ACC112 (cell line): ENCODE measurements around the gene MAPK9.

ENCODE experiments used
- H2AFZ ChIP-seq: fragments of 200-600 bp; sonication (generic); one replicate; pipeline ENCODE4 v1.6.0; 2017; ENCODE audit warnings: antibody characterized with exemption, low read length; ENCODE audit not compliant: unreplicated experiment
- H3K27ac ChIP-seq: fragments of 200-600 bp; sonication (generic); 2 replicates; pipeline ENCODE4 v1.5.1; 2014; ENCODE audit warnings: low read depth, mild to moderate bottlenecking, antibody characterized with exemption, low read length, moderate library complexity
- H3K27me3 ChIP-seq: fragments of 200-600 bp; sonication (generic); 2 replicates; pipeline ENCODE4 v1.6.1; 2014; ENCODE audit warnings: mild to moderate bottlenecking, antibody characterized with exemption, low read length, moderate library complexity, mixed read lengths; ENCODE audit not compliant: insufficient read depth
- H3K36me3 ChIP-seq: fragments of 200-600 bp; sonication (generic); 2 replicates; pipeline ENCODE4 v1.6.1; 2016; ENCODE audit warnings: mild to moderate bottlenecking, antibody characterized with exemption, low read length, moderate library complexity, mixed read lengths; ENCODE audit not compliant: insufficient read depth
- H3K4me1 ChIP-seq: fragments of 200-600 bp; sonication (generic); one replicate; pipeline ENCODE4 v1.6.1; 2016; ENCODE audit warnings: low read length, mixed read lengths; ENCODE audit not compliant: insufficient read depth, unreplicated experiment, control insufficient read depth
- H3K4me3 ChIP-seq: fragments of 200-600 bp; sonication (generic); 2 replicates; pipeline ENCODE4 v1.5.1; 2014; ENCODE audit warnings: mild to moderate bottlenecking, low read depth, low read length
- H3K79me2 ChIP-seq: fragments of 200-600 bp; sonication (generic); one replicate; pipeline ENCODE4 v1.6.0; 2016; ENCODE audit warnings: low read length; ENCODE audit not compliant: control insufficient read depth, unreplicated experiment, insufficient read depth

MAPK9 gene

GRCh38 chr5:180294411-180294810, 2.5 kb upstream of the MAPK9 start:
- no peaks in the 10 kb centered on the region for H3K36me3 ChIP-seq
- H3K4me1 ChIP-seq = peaks cover 13% of the 10 kb centered on the region
- no peak overlapping the region for H3K4me3 ChIP-seq
- no peaks in the 10 kb centered on the region for H3K27me3 ChIP-seq
- no peak overlapping the region for H2AFZ ChIP-seq
- peaks cover 20% of the 10 kb centered on the region for H3K79me2 ChIP-seq
- no peak overlapping the region for H3K27ac ChIP-seq

DNA sequence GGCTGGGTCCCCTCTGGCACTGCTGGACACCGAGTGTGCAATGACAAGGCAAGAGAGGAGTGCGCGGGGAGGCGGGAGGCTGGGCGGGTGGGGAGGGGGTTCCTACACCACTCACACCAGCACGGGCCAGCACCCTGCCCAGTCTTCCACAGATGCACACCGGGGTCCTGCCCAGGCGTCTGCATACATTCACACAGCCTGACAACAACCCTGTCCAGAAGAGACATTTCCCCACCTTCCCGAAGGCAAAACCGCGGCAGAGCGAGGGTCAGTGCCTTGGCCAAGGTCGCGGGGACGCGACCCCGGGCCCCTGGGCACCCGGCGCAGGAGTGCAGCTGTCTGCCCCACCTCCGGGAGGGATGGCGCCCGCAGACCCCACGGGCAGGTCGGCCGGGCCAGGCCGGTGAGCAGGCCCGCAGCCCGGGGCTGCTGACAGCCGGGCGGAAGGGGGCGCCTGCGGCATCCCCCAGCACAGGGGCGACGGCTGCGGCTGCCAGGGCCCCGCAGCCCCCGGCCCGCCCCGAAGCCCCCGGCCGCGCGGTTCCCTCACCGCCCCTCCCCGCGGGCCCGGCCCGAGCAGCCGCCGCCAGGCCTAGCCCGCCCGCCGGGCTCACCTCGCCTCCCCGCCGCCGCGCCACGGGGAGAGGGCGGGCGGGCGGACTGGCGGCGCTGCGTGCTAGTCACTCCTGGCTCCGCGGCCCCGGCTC, 496 bp downstream of the MAPK9 start:
- H3K79me2 ChIP-seq = peaks cover 36% of the 10 kb centered on the region
- H3K4me1 ChIP-seq = peaks cover 13% of the 10 kb centered on the region
- no peak overlapping the region for H3K27ac ChIP-seq
- 0 out of 2 replicates have a peak, but pooled peaks cover 4% of the 10 kb centered on the region for H3K36me3 ChIP-seq
- peak overlapping the region; percentile 89 for H3K4me3 ChIP-seq
- H3K27me3 ChIP-seq = no peaks in the 10 kb centered on the region
- peak overlapping the region; percentile 77 for H2AFZ ChIP-seq

GRCh38 chr5:180290568-180291233, 1.2 kb downstream of the MAPK9 start:
- Histone ChIP-seq H3K36me3 (0 out of 2 replicates have a peak, but pooled peaks cover 4% of the 10 kb centered on the region), H3K27me3 (no peaks in the 10 kb centered on the region), H3K4me1 (peaks cover 13% of the 10 kb centered on the region), H2AFZ (no peak overlapping the region), H3K4me3 (peak overlapping the region; percentile 89), H3K79me2 (peaks cover 36% of the 10 kb centered on the region), H3K27ac (no peak overlapping the region)

- Histone ChIP-seq H3K4me1 (peaks cover 13% of the 10 kb centered on the region), H3K27ac (no peak overlapping the region), H3K27me3 (no peaks in the 10 kb centered on the region), H3K36me3 (peaks cover 9% of the 10 kb centered on the region; the same call in 1 of the 2 replicates), H3K4me3 (no peak overlapping the region), H3K79me2 (peaks cover 38% of the 10 kb centered on the region), H2AFZ (no peak overlapping the region)
Measured at GRCh38 chr5:180289966-180290365, 1.9 kb downstream of the MAPK9 start.

DNA sequence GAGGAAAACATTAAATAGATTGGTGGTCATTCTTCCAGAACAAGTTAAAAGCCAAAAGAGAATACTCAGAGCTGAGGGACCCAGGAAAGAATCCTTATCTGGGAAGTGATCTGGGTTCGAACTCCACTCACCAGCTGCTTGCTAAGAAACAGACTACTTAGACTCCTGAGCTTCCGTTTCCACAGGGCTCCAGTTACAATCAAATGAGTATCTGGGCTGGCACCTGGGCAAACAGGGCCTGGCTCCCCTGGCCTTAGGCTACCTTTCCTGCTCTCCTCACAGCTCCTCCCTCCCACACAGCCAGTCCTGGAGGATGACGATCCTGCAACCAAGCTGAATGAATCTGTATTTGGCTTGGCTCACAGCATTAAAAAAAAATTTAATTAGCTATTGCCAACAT, 2.5 kb downstream of the MAPK9 start:
- Histone ChIP-seq H3K4me3 (no peak overlapping the region), H3K4me1 (peaks cover 13% of the 10 kb centered on the region), H2AFZ (no peak overlapping the region), H3K36me3 (peaks cover 12% of the 10 kb centered on the region; the same call in 1 of the 2 replicates), H3K27ac (no peak overlapping the region), H3K27me3 (no peaks in the 10 kb centered on the region), H3K79me2 (peaks cover 38% of the 10 kb centered on the region)

- Histone ChIP-seq H3K79me2 (peaks cover 42% of the 10 kb centered on the region), H3K4me1 (peaks cover 9% of the 10 kb centered on the region), H3K36me3 (peaks cover 12% of the 10 kb centered on the region; the same call in 1 of the 2 replicates), H2AFZ (no peak overlapping the region), H3K4me3 (no peak overlapping the region), H3K27me3 (no peaks in the 10 kb centered on the region), H3K27ac (no peak overlapping the region)
Measured at GRCh38 chr5:180287868-180288267, 4.0 kb downstream of the MAPK9 start.

GRCh38 chr5:180287404-180287803, 4.5 kb downstream of the MAPK9 start:
- Histone ChIP-seq H3K79me2 (peaks cover 42% of the 10 kb centered on the region), H3K4me1 (peaks cover 9% of the 10 kb centered on the region)

DNA sequence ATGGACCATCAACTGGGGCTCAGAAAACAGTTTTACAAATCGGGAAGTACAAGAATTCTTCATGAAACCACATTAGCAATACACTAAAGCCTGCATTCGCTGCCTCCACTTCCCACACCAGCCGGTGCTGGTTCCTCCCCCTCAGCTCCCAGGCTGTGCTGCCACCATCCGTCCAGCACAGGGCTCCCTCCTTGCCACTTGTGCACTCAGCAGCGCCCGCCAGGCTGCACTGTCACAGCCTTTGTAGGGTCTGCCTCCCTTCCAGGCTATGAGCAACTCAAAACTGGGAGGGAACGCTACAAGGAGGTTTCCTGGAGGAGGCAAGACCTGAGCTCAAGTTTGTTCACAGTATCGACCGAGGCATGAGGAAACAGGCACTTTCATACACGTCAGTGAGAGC, 7.7 kb downstream of the MAPK9 start:
- Histone ChIP-seq H2AFZ (no peak overlapping the region), H3K4me1 (no peaks in the 10 kb centered on the region), H3K36me3 (peaks cover 33% of the 10 kb centered on the region), H3K4me3 (no peak overlapping the region), H3K27me3 (no peaks in the 10 kb centered on the region), H3K27ac (no peak overlapping the region), H3K79me2 (peaks cover 20% of the 10 kb centered on the region)

More at GRCh38 chr5:180287404-180287803, 4.5 kb downstream of the MAPK9 start:
- no peak overlapping the region for H3K27ac ChIP-seq
- no peak overlapping the region for H3K4me3 ChIP-seq
- peaks cover 12% of the 10 kb centered on the region; the same call in 1 of the 2 replicates for H3K36me3 ChIP-seq
- no peak overlapping the region for H2AFZ ChIP-seq
- no peaks in the 10 kb centered on the region for H3K27me3 ChIP-seq

DNA sequence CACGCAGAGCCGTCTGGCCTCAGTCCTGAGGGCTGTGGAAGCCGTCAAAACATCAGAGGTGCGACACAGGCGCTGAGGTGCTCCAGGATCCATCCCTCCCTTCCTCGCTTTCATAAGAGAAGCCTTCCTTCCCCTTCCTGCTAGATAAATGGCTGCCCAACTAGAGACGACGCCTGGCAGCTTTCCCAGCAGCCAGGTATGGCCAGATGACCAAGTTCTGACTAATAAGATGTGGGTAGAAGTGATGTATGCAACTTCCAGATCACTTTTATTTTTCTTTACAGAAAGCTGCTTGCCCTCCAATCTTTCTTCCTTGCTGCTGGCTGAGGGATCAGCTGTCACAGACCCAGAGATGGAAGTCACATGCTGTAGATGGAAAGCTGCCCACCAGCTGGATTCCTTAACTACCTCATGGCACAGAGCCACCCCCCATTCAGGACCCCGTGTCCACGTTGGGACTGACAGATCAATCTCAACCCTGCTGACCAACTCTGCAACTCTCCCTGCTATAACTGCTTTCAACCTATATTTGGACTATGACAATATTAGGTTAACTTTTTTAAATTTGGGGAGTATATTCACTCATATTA, 8.8 kb downstream of the MAPK9 start:
- peaks cover 35% of the 10 kb centered on the region for H3K36me3 ChIP-seq
- H3K27me3 ChIP-seq = no peaks in the 10 kb centered on the region
- no peak overlapping the region for H2AFZ ChIP-seq
- peaks cover 13% of the 10 kb centered on the region for H3K79me2 ChIP-seq
- H3K27ac ChIP-seq = no peak overlapping the region
- H3K4me1 ChIP-seq = no peaks in the 10 kb centered on the region
- H3K4me3 ChIP-seq = no peak overlapping the region

GRCh38 chr5:180282281-180282680, 9.6 kb downstream of the MAPK9 start:
- no peak overlapping the region for H3K4me3 ChIP-seq
- H3K79me2 ChIP-seq = peaks cover 7% of the 10 kb centered on the region
- H3K36me3 ChIP-seq = peaks cover 43% of the 10 kb centered on the region
- H2AFZ ChIP-seq = no peak overlapping the region
- no peak overlapping the region for H3K27ac ChIP-seq
- no peaks in the 10 kb centered on the region for H3K27me3 ChIP-seq
- no peaks in the 10 kb centered on the region for H3K4me1 ChIP-seq
